ENCODE results near the gene PTPRM.

Gene PTPRM

GRCh38 chr18:8300751-8301410 is 733.8 kb downstream of the PTPRM start:
- Histone ChIP-seq H3K23ac (ENCODE audit: low read length in 2 of 2) (no peak overlapping the region), H3K9me3 (ENCODE audit: control insufficient read depth, low read length) (no peaks in the 10 kb centered on the region), H2BK120ac (ENCODE audit: low read depth, low read length) (no peak overlapping the region), H3K36me3 (ENCODE audit: control insufficient read depth in 1 of 2, insufficient read depth in 2 of 2, low read depth in 1 of 2, low read length in 2 of 2) (peaks cover 16 to 26% of the 10 kb centered on the region in 2 experiments), H3K14ac (ENCODE audit: low read length in 2 of 2) (no peak overlapping the region), H3K79me1 (replicated peaks; ENCODE audit: low read length, poor library complexity, severe bottlenecking) (peaks cover 8% of the 10 kb centered on the region), H3K18ac (ENCODE audit: low read depth in 1 of 2, low read length in 2 of 2) (no peak overlapping the region), H3K4me3 (ENCODE audit: insufficient read depth in 1 of 2, low read depth in 1 of 2, low read length in 2 of 2) (no peak overlapping the region), H2AFZ (ENCODE audit: low read depth, low read length) (no peak overlapping the region), H4K8ac (ENCODE audit: low read length) (no peak overlapping the region), H2BK15ac (ENCODE audit: low read depth, poor library complexity, severe bottlenecking) (peak overlapping the region; percentile 49), H3K27me3 (ENCODE audit: control insufficient read depth in 1 of 2, insufficient read depth in 1 of 2, low read length in 2 of 2) (no peaks in the 10 kb centered on the region), H3K4me2 (ENCODE audit: low read length, poor library complexity, severe bottlenecking) (no peak overlapping the region), H2BK12ac (ENCODE audit: low read length in 2 of 2) (no peak overlapping the region), H2AK5ac (ENCODE audit: low read length, severe bottlenecking) (no peak overlapping the region), H3K4ac (ENCODE audit: low read depth in 1 of 2, low read length in 2 of 2) (no peak overlapping the region), H3K9ac (ENCODE audit: low read length) (no peak overlapping the region), H4K91ac (ENCODE audit: low read length) (no peak overlapping the region), H3K4me1 (ENCODE audit: control insufficient read depth, insufficient read depth, low read depth, low read length) (peaks cover 9% of the 10 kb centered on the region), H2BK5ac (ENCODE audit: low read depth, low read length, poor library complexity, severe bottlenecking) (no peak overlapping the region), H3K27ac (ENCODE audit: low read length, poor library complexity, severe bottlenecking) (no peak overlapping the region)
- 72% methylated on average over 4 of the region's 6 CpGs for WGBS
- no peak for DNase-seq

- no peak overlapping the region for H3K18ac ChIP-seq (ENCODE audit: low read depth in 1 of 2, low read length in 2 of 2)
- H3K79me1 ChIP-seq (replicated peaks; ENCODE audit: low read length, poor library complexity, severe bottlenecking), result peaks cover 8% of the 10 kb centered on the region
- peaks cover 16 to 20% of the 10 kb centered on the region in 2 experiments for H3K36me3 ChIP-seq (ENCODE audit: control insufficient read depth in 1 of 2, insufficient read depth in 2 of 2, low read depth in 1 of 2, low read length in 2 of 2)
- no peak overlapping the region for H2AK5ac ChIP-seq (ENCODE audit: low read length, severe bottlenecking)
- no peak overlapping the region for H2AFZ ChIP-seq (ENCODE audit: low read depth, low read length)
- H2BK120ac ChIP-seq (ENCODE audit: low read depth, low read length), result no peak overlapping the region
- no peak overlapping the region for H4K8ac ChIP-seq (ENCODE audit: low read length)
- H3K9ac ChIP-seq (ENCODE audit: low read length), result no peak overlapping the region
- H3K4me3 ChIP-seq (ENCODE audit: insufficient read depth in 1 of 2, low read depth in 1 of 2, low read length in 2 of 2), result no peak overlapping the region
- H3K9me3 ChIP-seq (ENCODE audit: control insufficient read depth, low read length), result no peaks in the 10 kb centered on the region
- no peak overlapping the region for H3K4ac ChIP-seq (ENCODE audit: low read depth in 1 of 2, low read length in 2 of 2)
- no peak overlapping the region for H3K14ac ChIP-seq (ENCODE audit: low read length in 2 of 2)
- no peak overlapping the region for H2BK12ac ChIP-seq (ENCODE audit: low read length in 2 of 2)
- no peaks in the 10 kb centered on the region for H3K27me3 ChIP-seq (ENCODE audit: control insufficient read depth in 1 of 2, insufficient read depth in 1 of 2, low read length in 2 of 2)
- H3K23ac ChIP-seq (ENCODE audit: low read length in 2 of 2), result no peak overlapping the region
- no peak overlapping the region for H3K27ac ChIP-seq (ENCODE audit: low read length, poor library complexity, severe bottlenecking)
- no peak overlapping the region for H2BK15ac ChIP-seq (ENCODE audit: low read depth, poor library complexity, severe bottlenecking)
- H3K4me2 ChIP-seq (ENCODE audit: low read length, poor library complexity, severe bottlenecking), result no peak overlapping the region
- peaks cover 12% of the 10 kb centered on the region for H3K4me1 ChIP-seq (ENCODE audit: control insufficient read depth, insufficient read depth, low read depth, low read length)
- no peak overlapping the region for H2BK5ac ChIP-seq (ENCODE audit: low read depth, low read length, poor library complexity, severe bottlenecking)
- no peak overlapping the region for H4K91ac ChIP-seq (ENCODE audit: low read length)
- DNase-seq, result no peak
- WGBS, result 84% methylated on average over 10 of the region's 10 CpGs
These were observed 734.5 kb downstream of the PTPRM start for GRCh38 chr18:8301427-8302172.

- Histone ChIP-seq H3K4me3 (ENCODE audit: insufficient read depth in 1 of 2, low read depth in 1 of 2, low read length in 2 of 2) (no peak overlapping the region), H3K14ac (ENCODE audit: low read length in 2 of 2) (no peak overlapping the region), H3K23ac (ENCODE audit: low read length in 2 of 2) (no peak overlapping the region), H2AFZ (ENCODE audit: low read depth, low read length) (no peak overlapping the region), H3K9me3 (ENCODE audit: control insufficient read depth, low read length) (no peaks in the 10 kb centered on the region), H2BK15ac (ENCODE audit: low read depth, poor library complexity, severe bottlenecking) (no peak overlapping the region), H3K9ac (ENCODE audit: low read length) (no peak overlapping the region), H3K4me2 (ENCODE audit: low read length, poor library complexity, severe bottlenecking) (no peak overlapping the region), H2AK5ac (ENCODE audit: low read length, severe bottlenecking) (no peak overlapping the region), H4K91ac (ENCODE audit: low read length) (no peak overlapping the region), H2BK120ac (ENCODE audit: low read depth, low read length) (no peak overlapping the region), H2BK12ac (ENCODE audit: low read length in 2 of 2) (no peak overlapping the region), H3K27ac (ENCODE audit: low read length, poor library complexity, severe bottlenecking) (no peak overlapping the region), H3K4ac (ENCODE audit: low read depth in 1 of 2, low read length in 2 of 2) (no peak overlapping the region), H3K79me1 (replicated peaks; ENCODE audit: low read length, poor library complexity, severe bottlenecking) (peaks cover 10% of the 10 kb centered on the region), H2BK5ac (ENCODE audit: low read depth, low read length, poor library complexity, severe bottlenecking) (no peak overlapping the region), H4K8ac (ENCODE audit: low read length) (no peak overlapping the region), H3K36me3 (ENCODE audit: control insufficient read depth in 1 of 2, insufficient read depth in 2 of 2, low read depth in 1 of 2, low read length in 2 of 2) (peaks cover 7 to 17% of the 10 kb centered on the region in 2 experiments), H3K18ac (ENCODE audit: low read depth in 1 of 2, low read length in 2 of 2) (no peak overlapping the region), H3K27me3 (ENCODE audit: control insufficient read depth in 1 of 2, insufficient read depth in 1 of 2, low read length in 2 of 2) (no peaks in the 10 kb centered on the region), H3K4me1 (ENCODE audit: control insufficient read depth, insufficient read depth, low read depth, low read length) (peaks cover 12% of the 10 kb centered on the region)
- DNase-seq, result no peak
- WGBS, result 90% methylated on average over 7 of the region's 7 CpGs
These were observed 736.1 kb downstream of the PTPRM start for GRCh38 chr18:8303151-8303755.

GRCh38 chr18:8307960-8308359 is 740.8 kb downstream of the PTPRM start:
- Histone ChIP-seq H3K9me3 (ENCODE audit: control insufficient read depth, low read length) (no peaks in the 10 kb centered on the region), H3K9ac (ENCODE audit: low read length) (no peak overlapping the region)

More at GRCh38 chr18:8307960-8308359, 740.8 kb downstream of the PTPRM start:
- no peak for DNase-seq
- Histone ChIP-seq H2AK5ac (ENCODE audit: low read length, severe bottlenecking) (no peak overlapping the region), H3K4me3 (ENCODE audit: insufficient read depth in 1 of 2, low read depth in 1 of 2, low read length in 2 of 2) (no peak overlapping the region), H2BK12ac (ENCODE audit: low read length in 2 of 2) (no peak overlapping the region), H2BK15ac (ENCODE audit: low read depth, poor library complexity, severe bottlenecking) (no peak overlapping the region), H3K27me3 (ENCODE audit: control insufficient read depth in 1 of 2, insufficient read depth in 1 of 2, low read length in 2 of 2) (no peaks in the 10 kb centered on the region), H3K4me2 (ENCODE audit: low read length, poor library complexity, severe bottlenecking) (no peak overlapping the region), H3K79me1 (replicated peaks; ENCODE audit: low read length, poor library complexity, severe bottlenecking) (peaks cover 3% of the 10 kb centered on the region), H4K91ac (ENCODE audit: low read length) (no peak overlapping the region), H2BK120ac (ENCODE audit: low read depth, low read length) (no peak overlapping the region), H3K23ac (ENCODE audit: low read length in 2 of 2) (no peak overlapping the region), H2BK5ac (ENCODE audit: low read depth, low read length, poor library complexity, severe bottlenecking) (no peak overlapping the region), H3K4me1 (ENCODE audit: control insufficient read depth, insufficient read depth, low read depth, low read length) (peaks cover 7% of the 10 kb centered on the region), H4K8ac (ENCODE audit: low read length) (no peak overlapping the region), H3K4ac (ENCODE audit: low read depth in 1 of 2, low read length in 2 of 2) (no peak overlapping the region), H3K27ac (ENCODE audit: low read length, poor library complexity, severe bottlenecking) (no peak overlapping the region), H3K18ac (ENCODE audit: low read depth in 1 of 2, low read length in 2 of 2) (no peak overlapping the region), H3K36me3 (ENCODE audit: control insufficient read depth in 1 of 2, insufficient read depth in 2 of 2, low read depth in 1 of 2, low read length in 2 of 2) (peaks cover 3 to 5% of the 10 kb centered on the region in 2 experiments), H2AFZ (ENCODE audit: low read depth, low read length) (no peak overlapping the region), H3K14ac (ENCODE audit: low read length in 2 of 2) (no peak overlapping the region)

All from mesenchymal stem cell (in vitro differentiated cells and primary cell).